Measurements from ENCODE around the gene PSMC4. TPM values are rescaled to one million over a fixed set of nuclear protein-coding genes. Genes with fewer than 3 reads are reported as not detected.

PSMC4 gene
- total and polyA plus RNA-seq, 9 donors, result 39.3 to 73.5 (median 57.0) TPM

- intact Hi-C loops (cut with DNase I), result no loop called here
- 87 to 94% (median 93%) methylated on average over 23 to 24 of the region's 24 CpGs for WGBS, 3 donors
- H3K4me3 ChIP-seq, result no peak overlapping the region
- H3K27ac ChIP-seq, result no peak overlapping the region
- DNase-seq, result no peak
- H3K36me3 ChIP-seq, result no peaks in the 10 kb centered on the region
- H3K9me3 ChIP-seq, result no peaks in the 10 kb centered on the region
- no peaks in the 10 kb centered on the region for H3K27me3 ChIP-seq
- no peak for TF ChIP-seq EP300 (IDR thresholded peaks at IDR 0.05)
- TF ChIP-seq CTCF (IDR thresholded peaks at IDR 0.05), result no peak
- no peak for TF ChIP-seq POLR2A (IDR thresholded peaks at IDR 0.05)
- peaks cover 4% of the 10 kb centered on the region for H3K4me1 ChIP-seq (ENCODE audit: insufficient read depth)
Observed at GRCh38 chr19:39974377-39975155, 3.6 kb downstream of the PSMC4 start.

- Histone ChIP-seq H3K27me3 (no peaks in the 10 kb centered on the region), H3K36me3 (no peaks in the 10 kb centered on the region), H3K27ac (no peak overlapping the region), H3K9me3 (peaks cover 2 to 4% of the 10 kb centered on the region in 2 donors), H3K4me1 (ENCODE audit: insufficient read depth) (no peaks in the 10 kb centered on the region), H3K4me3 (no peak overlapping the region)
- intact Hi-C loops (cut with DNase I), result no loop called here
- TF ChIP-seq EP300 (IDR thresholded peaks at IDR 0.05) (no peak), POLR2A (IDR thresholded peaks at IDR 0.05) (no peak), CTCF (IDR thresholded peaks at IDR 0.05) (no peak)
- DNase-seq, result no peak
- WGBS, 3 donors, result 95 to 98% (median 96%) methylated on average over 1 of the region's 1 CpG
Observed at GRCh38 chr19:39982883-39983282, 11.9 kb downstream of the PSMC4 start.

- Histone ChIP-seq H3K4me3 (no peak overlapping the region), H3K9me3 (peaks cover 2 to 4% of the 10 kb centered on the region in 2 donors), H3K4me1 (ENCODE audit: insufficient read depth) (no peaks in the 10 kb centered on the region), H3K27me3 (no peaks in the 10 kb centered on the region), H3K27ac (no peak overlapping the region), H3K36me3 (no peaks in the 10 kb centered on the region)
- no peak for DNase-seq
- intact Hi-C loops (cut with DNase I), result no loop called here
- TF ChIP-seq POLR2A (IDR thresholded peaks at IDR 0.05), result no peak
- TF ChIP-seq EP300 (IDR thresholded peaks at IDR 0.05), result no peak
- no peak for TF ChIP-seq CTCF (IDR thresholded peaks at IDR 0.05)
- WGBS, 3 donors, result 83 to 95% (median 95%) methylated on average over 5 of the region's 5 CpGs
Observed at GRCh38 chr19:39983695-39984300, 12.8 kb downstream of the PSMC4 start.

- Histone ChIP-seq H3K4me3 (no peak overlapping the region), H3K9me3 (peaks cover 0 to 2% of the 10 kb centered on the region in 2 donors), H3K36me3 (no peaks in the 10 kb centered on the region), H3K27ac (no peak overlapping the region), H3K27me3 (no peaks in the 10 kb centered on the region), H3K4me1 (ENCODE audit: insufficient read depth) (no peaks in the 10 kb centered on the region)
- no peak for DNase-seq
- TF ChIP-seq POLR2A (IDR thresholded peaks at IDR 0.05), result no peak
- no peak for TF ChIP-seq CTCF (IDR thresholded peaks at IDR 0.05)
- TF ChIP-seq EP300 (IDR thresholded peaks at IDR 0.05), result no peak
- intact Hi-C loops (cut with DNase I), result no loop called here
Observed at GRCh38 chr19:39986643-39987042, 15.7 kb downstream of the PSMC4 start.
